ENCODE data around the gene ZW10. TPM values are rescaled to one million over a fixed set of nuclear protein-coding genes. Genes with fewer than 3 reads are reported as not detected.
A peak's percentile ranks its signal among the peaks of the same experiment; 100 is the strongest.
"Not testable (repeated sequence)": the region's sequence is repeated elsewhere in the genome, so short reads cannot be mapped to it uniquely, and the experiment has no call there.

The ZW10 gene
- polyA plus RNA-seq, 1 donor from 2014 or later, result 14.1 TPM

DNA sequence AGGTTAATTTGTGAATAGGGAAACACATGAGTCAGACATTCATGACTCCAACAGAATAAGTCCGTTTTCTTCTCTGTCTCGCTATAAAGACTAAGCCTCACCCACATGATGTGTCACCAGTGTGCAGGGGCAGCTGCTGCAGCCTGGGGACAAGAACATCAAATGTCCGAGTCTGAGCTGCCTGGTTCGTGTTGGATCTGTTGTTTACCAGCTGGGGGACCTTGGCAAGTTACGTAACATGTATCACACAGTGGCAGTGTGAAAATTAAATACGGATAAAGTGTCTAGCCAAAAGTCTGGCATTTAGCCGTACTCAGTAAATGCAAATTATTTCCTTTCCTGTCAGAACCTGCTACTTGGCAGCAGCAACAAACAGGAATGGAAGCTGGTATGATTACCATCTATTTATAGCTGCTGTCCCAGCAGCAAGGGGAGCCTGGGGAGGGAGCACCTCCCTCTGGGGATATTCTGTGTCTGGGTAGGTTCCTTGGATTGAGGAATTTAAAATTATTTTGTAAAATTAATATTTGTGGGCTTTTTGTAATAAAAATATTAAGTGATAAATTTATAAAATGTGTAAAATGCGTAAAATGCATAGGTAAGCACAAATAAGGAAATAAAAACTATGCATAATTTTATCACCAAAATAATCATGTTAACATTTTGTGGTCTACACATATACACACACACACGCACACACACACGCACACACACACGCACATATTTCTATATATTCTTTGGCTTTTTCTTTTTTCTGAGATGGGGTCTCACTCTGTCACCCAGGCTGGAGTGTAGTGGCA lies 4.8 kb upstream of the ZW10 start:
- H3K4me1 Mint-ChIP-seq, result peaks cover 1 to 10% (median 5%) of the 10 kb centered on the region in 3 donors
- H3K4me3 Mint-ChIP-seq, result peak overlapping the region in 1 of 4 donors; percentile 44
- peaks cover under 1% of the 10 kb centered on the region for H3K36me3 Mint-ChIP-seq
- H3K27me3 Mint-ChIP-seq, result peaks cover 16% of the 10 kb centered on the region
- no peaks in the 10 kb centered on the region for H3K9me3 Mint-ChIP-seq
- no peak overlapping the region for H3K27ac Mint-ChIP-seq

DNA sequence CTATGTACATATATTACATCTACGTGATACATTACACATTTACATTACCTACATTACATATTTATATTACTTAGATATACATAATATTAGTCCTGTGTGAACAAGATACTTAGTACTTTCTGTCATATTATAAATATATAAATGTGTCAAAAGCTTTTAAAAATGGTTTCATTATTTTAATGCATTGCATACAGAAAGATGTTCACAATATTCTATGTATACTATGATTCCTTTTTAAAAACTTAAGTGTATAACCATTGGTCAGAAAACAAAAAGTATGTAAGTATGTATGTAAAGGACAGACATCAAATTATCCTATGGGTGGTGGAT lies 647 bp upstream of the ZW10 start:
- peaks cover 9 to 23% (median 15%) of the 10 kb centered on the region in 3 donors for H3K4me1 Mint-ChIP-seq
- H3K36me3 Mint-ChIP-seq, result no peaks in the 10 kb centered on the region
- H3K9me3 Mint-ChIP-seq, result no peaks in the 10 kb centered on the region
- H3K4me3 Mint-ChIP-seq, result peak overlapping the region; percentile 96 to 100 (median 97)
- H3K27ac Mint-ChIP-seq, result peak overlapping the region in 2 of 3 donors; percentile 91 to 97
- H3K27me3 Mint-ChIP-seq, result peaks cover 5% of the 10 kb centered on the region

- Mint-ChIP-seq H3K27me3 (peaks cover 4% of the 10 kb centered on the region), H3K9me3 (no peaks in the 10 kb centered on the region), H3K36me3 (no peaks in the 10 kb centered on the region), H3K4me3 (peak overlapping the region; percentile 96 to 100 (median 97)), H3K27ac (peak overlapping the region; percentile 91 to 98 (median 97)), H3K4me1 (peaks cover 9 to 23% (median 15%) of the 10 kb centered on the region in 3 donors)
Observed at GRCh38 chr11:113773092-113773415, 438 bp downstream of the ZW10 start.

DNA sequence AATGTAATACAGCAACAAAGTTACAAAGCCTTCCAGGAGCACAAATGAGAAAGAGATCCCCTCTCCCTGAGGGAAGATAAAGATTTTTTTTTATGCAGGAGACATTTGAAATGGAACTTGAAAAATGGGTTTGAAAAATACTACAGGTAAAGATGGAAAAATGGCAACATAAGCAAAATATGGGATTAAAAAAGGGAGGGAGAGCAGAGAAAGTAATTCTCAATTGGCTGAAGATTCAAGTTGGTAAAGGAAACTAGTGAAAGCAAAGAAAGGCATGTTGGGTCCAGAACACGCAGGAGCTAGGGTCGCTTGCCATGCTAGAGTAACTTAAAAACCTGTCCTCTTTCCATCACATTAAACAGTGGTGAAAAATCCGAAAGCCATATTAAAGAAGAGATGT lies 1.5 kb downstream of the ZW10 start:
- Mint-ChIP-seq H3K27me3 (no peaks in the 10 kb centered on the region), H3K9me3 (no peaks in the 10 kb centered on the region), H3K4me1 (peaks cover 17 to 32% (median 19%) of the 10 kb centered on the region in 3 donors), H3K36me3 (peaks cover 6% of the 10 kb centered on the region), H3K27ac (peak overlapping the region in 1 of 3 donors; percentile 74), H3K4me3 (peak overlapping the region; percentile 96 to 100 (median 97))

DNA sequence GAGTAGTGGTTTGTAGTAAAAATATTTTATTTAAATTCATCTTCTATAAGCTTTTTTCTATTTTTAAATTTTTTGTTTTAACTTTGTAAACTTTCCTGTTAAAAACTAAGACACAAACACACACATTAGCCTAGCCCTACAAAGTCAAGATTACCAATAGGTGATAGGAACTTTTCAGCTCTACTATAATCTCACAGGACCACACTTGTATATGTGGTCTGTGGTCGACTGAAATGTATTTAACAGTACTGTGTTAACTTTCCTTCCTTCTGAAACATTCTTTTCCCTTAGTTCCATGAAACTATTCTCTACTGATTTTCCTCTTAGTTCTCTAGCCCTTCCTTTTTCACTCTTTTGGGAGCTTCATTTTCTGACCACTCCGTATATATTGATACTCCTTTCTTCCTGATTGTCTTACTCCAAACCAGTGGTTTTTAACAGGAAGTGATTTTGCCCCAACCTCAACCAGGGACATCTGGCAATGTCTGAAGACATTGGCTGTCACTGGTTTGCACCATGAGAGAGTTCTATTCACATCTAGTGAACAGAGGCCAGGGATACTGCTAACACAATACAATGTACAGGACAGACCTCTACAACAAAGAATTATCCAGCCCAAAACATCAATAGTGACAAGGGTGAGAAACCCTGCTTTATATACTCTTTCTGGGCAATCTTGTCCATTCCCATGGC lies 8.8 kb downstream of the ZW10 start:
- H3K36me3 Mint-ChIP-seq, result peaks cover 21% of the 10 kb centered on the region
- peaks cover 5 to 20% (median 12%) of the 10 kb centered on the region in 3 donors for H3K4me1 Mint-ChIP-seq
- H3K9me3 Mint-ChIP-seq, result no peaks in the 10 kb centered on the region
- H3K27me3 Mint-ChIP-seq, result no peaks in the 10 kb centered on the region
- H3K27ac Mint-ChIP-seq, result no peak overlapping the region
- H3K4me3 Mint-ChIP-seq, result no peak overlapping the region

- H3K27me3 Mint-ChIP-seq, H3K4me3 Mint-ChIP-seq, H3K9me3 Mint-ChIP-seq, H3K27ac Mint-ChIP-seq: not testable (repeated sequence)
- Mint-ChIP-seq H3K36me3 (peaks cover 27% of the 10 kb centered on the region), H3K4me1 (peaks cover 5 to 17% (median 12%) of the 10 kb centered on the region in 3 donors)
Observed at GRCh38 chr11:113763040-113763439, 10.5 kb downstream of the ZW10 start.

DNA sequence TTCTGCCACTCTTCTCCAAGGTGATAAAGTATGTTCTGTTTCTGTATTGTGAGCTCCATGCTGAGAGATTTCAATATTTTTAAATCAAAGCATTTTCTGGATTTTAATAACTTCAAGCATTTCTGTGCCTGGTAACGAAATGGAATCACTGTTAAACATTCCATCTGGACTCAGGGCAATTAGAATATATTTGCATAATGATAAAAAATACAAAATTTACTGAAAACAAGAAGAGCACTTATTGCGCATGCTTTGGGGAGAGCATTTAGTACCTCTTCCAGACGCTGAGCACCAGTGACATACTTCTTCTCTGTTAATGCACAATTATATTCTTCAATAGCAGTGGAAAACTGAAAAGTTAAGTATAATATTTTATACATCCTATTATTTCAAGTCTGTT lies 13.3 kb downstream of the ZW10 start:
- Mint-ChIP-seq H3K36me3 (peaks cover 29% of the 10 kb centered on the region), H3K4me1 (peaks cover 0 to 7% (median 5%) of the 10 kb centered on the region in 3 donors), H3K9me3 (no peaks in the 10 kb centered on the region), H3K27me3 (no peaks in the 10 kb centered on the region), H3K27ac (no peak overlapping the region), H3K4me3 (peak overlapping the region in 1 of 4 donors; percentile 43)

- H3K27ac Mint-ChIP-seq, result no peak overlapping the region
- H3K36me3 Mint-ChIP-seq, result peaks cover 17% of the 10 kb centered on the region
- no peaks in the 10 kb centered on the region for H3K27me3 Mint-ChIP-seq
- H3K4me1 Mint-ChIP-seq, result no peaks in the 10 kb centered on the region
- H3K4me3 Mint-ChIP-seq, result no peak overlapping the region
- H3K9me3 Mint-ChIP-seq, result no peaks in the 10 kb centered on the region
Observed at GRCh38 chr11:113752932-113753331, 20.6 kb downstream of the ZW10 start.

- Mint-ChIP-seq H3K4me1 (no peaks in the 10 kb centered on the region), H3K36me3 (peaks cover 13% of the 10 kb centered on the region), H3K27ac (no peak overlapping the region), H3K4me3 (no peak overlapping the region), H3K27me3 (no peaks in the 10 kb centered on the region), H3K9me3 (no peaks in the 10 kb centered on the region)
Observed at GRCh38 chr11:113736323-113736722, 37.2 kb downstream of the ZW10 start.

GRCh38 chr11:113732092-113732491 lies 41.4 kb downstream of the ZW10 start:
- no peaks in the 10 kb centered on the region for H3K9me3 Mint-ChIP-seq
- H3K27me3 Mint-ChIP-seq, result no peaks in the 10 kb centered on the region
- H3K36me3 Mint-ChIP-seq, result peaks cover 12% of the 10 kb centered on the region
- no peak overlapping the region for H3K4me3 Mint-ChIP-seq
- H3K4me1 Mint-ChIP-seq, result no peaks in the 10 kb centered on the region
- H3K27ac Mint-ChIP-seq, result no peak overlapping the region

- Mint-ChIP-seq H3K4me3 (no peak overlapping the region), H3K27me3 (no peaks in the 10 kb centered on the region), H3K4me1 (no peaks in the 10 kb centered on the region), H3K9me3 (no peaks in the 10 kb centered on the region), H3K36me3 (peaks cover 13% of the 10 kb centered on the region), H3K27ac (no peak overlapping the region)
Observed at GRCh38 chr11:113730887-113731726, 42.4 kb downstream of the ZW10 start.

DNA sequence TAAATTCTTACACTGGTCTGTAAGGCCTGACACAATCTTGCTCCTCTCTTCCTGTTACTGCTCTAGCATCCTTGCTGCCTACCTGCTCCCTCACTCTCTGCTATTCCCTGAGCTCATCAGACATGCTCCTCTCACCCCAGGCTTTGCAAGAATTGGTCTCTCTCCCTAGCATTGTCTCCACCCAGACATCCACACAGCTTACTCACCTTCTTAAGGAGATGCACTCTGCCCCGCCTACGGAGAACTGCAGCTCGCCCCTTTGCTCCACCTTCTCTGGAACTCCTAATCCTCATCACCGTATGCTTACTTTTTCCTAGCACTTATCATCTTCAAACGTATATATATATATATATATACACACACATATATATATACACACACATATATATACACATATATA lies 44.0 kb downstream of the ZW10 start:
- Mint-ChIP-seq H3K36me3 (peaks cover 14% of the 10 kb centered on the region), H3K4me3 (peak overlapping the region in 1 of 4 donors; percentile 84), H3K27me3 (no peaks in the 10 kb centered on the region), H3K9me3 (no peaks in the 10 kb centered on the region), H3K27ac (no peak overlapping the region), H3K4me1 (no peaks in the 10 kb centered on the region)

DNA sequence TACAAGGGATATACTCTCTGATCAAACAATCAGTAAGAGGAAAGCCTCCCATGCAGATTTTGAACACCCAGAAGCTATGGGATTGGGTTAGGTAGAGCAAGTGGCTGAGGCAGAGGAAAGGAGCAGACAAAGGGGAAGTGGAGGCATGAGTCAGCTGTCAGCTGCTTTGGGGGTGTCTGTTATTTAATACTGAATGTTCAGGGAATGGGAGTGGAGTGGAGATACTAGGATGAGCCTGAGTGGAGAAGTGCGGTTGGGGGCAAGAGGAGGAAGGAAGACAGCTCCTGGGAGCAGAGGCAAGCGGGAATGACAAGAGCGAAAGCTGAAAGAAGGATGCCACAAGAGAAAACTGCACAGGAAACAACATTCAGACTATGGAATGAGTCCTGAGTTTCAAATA lies 44.7 kb downstream of the ZW10 start:
- peaks cover 11% of the 10 kb centered on the region for H3K36me3 Mint-ChIP-seq
- no peaks in the 10 kb centered on the region for H3K4me1 Mint-ChIP-seq
- peak overlapping the region in 1 of 3 donors; percentile 36 for H3K27ac Mint-ChIP-seq
- no peak overlapping the region for H3K4me3 Mint-ChIP-seq
- no peaks in the 10 kb centered on the region for H3K9me3 Mint-ChIP-seq
- H3K27me3 Mint-ChIP-seq, result no peaks in the 10 kb centered on the region

GRCh38 chr11:113725913-113726312 lies 47.6 kb downstream of the ZW10 start:
- Mint-ChIP-seq H3K27me3 (no peaks in the 10 kb centered on the region), H3K36me3 (peaks cover 4% of the 10 kb centered on the region), H3K4me3 (no peak overlapping the region), H3K9me3 (peaks cover 0 to 3% (median 0%) of the 10 kb centered on the region in 3 donors), H3K4me1 (no peaks in the 10 kb centered on the region), H3K27ac (no peak overlapping the region)

DNA sequence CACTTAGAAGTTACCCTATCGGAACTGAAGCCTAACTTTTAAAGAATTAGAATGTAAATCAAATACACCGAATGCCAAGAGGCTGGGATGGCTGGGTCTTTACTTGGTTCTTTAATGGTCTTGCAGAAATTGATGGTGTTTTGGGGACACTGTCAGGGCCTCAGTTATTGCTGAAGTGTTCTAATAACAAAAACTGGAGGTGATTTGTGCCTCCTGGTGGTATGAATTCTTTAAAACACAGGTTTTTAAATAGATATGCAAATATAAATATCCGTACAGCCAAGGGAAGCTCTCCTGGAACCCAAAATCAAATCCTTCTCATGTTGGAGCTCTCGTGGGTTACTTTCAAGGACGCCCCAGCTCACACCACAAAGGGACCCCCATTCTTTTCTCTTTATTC lies 48.1 kb downstream of the ZW10 start:
- no peak overlapping the region for H3K4me3 Mint-ChIP-seq
- peaks cover 0 to 8% (median 0%) of the 10 kb centered on the region in 3 donors for H3K9me3 Mint-ChIP-seq
- H3K4me1 Mint-ChIP-seq, result no peaks in the 10 kb centered on the region
- H3K27me3 Mint-ChIP-seq, result no peaks in the 10 kb centered on the region
- H3K36me3 Mint-ChIP-seq, result peaks cover 4% of the 10 kb centered on the region
- H3K27ac Mint-ChIP-seq, result no peak overlapping the region

All from IgD-negative memory B cell (primary cell).